Esophagus muscularis mucosa (tissue), 3 donors: Measurements from ENCODE around the gene DBH.

Experiments used
- CTCF ChIP-seq, 3 experiments: fragments of 200-600 bp in 2 of 3; fragments of 450-650 bp in 1 of 3; sonication (generic) in 2 of 3; IDR thresholded peaks; one replicate each; pipeline ENCODE4 v1.5.1; 2017 to 2019; ENCODE audit warnings: antibody characterized with exemption in 3 of 3, mild to moderate bottlenecking in 2 of 3, moderate library complexity in 1 of 3
- POLR2AphosphoS5 ChIP-seq, 2 donors: sonication (generic); formaldehyde crosslinking; IDR thresholded peaks; one replicate each; pipeline ENCODE4 v1.6.1; 2017; ENCODE audit warnings: antibody characterized with exemption in 2 of 2

GRCh38 chr9:133607976-133608375, 28.2 kb upstream of the DBH start:
- TF ChIP-seq CTCF (IDR thresholded peaks at IDR 0.05) = no peak
- TF ChIP-seq POLR2AphosphoS5 (IDR thresholded peaks at IDR 0.05) = no peak
